HG02943 (cell line): ENCODE measurements around the gene CDC5L.
"Not testable (repeated sequence)": the region's sequence is repeated elsewhere in the genome, so short reads cannot be mapped to it uniquely, and the experiment has no call there.

Experiments used
- ATAC-seq: cut with Tn5 transposase; IDR thresholded peaks from one replicate; pipeline ENCODE4 v1.9.1; 2021; ENCODE audit warnings: mild to moderate bottlenecking, low read depth, moderate library complexity; ENCODE audit not compliant: unreplicated experiment

Gene CDC5L

GRCh38 chr6:44449181-44449580, 61.7 kb downstream of the CDC5L start:
- ATAC-seq: not testable (repeated sequence)

GRCh38 chr6:44451803-44452695, 64.5 kb downstream of the CDC5L start:
- ATAC-seq: no peak

- ATAC-seq: no peak
Observed at GRCh38 chr6:44452725-44453124, 65.2 kb downstream of the CDC5L start.

GRCh38 chr6:44453146-44453545, 65.6 kb downstream of the CDC5L start:
- ATAC-seq: no peak

GRCh38 chr6:44454198-44454597, 66.7 kb downstream of the CDC5L start:
- no peak for ATAC-seq

GRCh38 chr6:44456070-44456965, 68.8 kb downstream of the CDC5L start:
- ATAC-seq: no peak

- ATAC-seq: no peak
Observed at GRCh38 chr6:44456966-44457292, 69.4 kb downstream of the CDC5L start.

GRCh38 chr6:44457596-44457995, 70.1 kb downstream of the CDC5L start:
- ATAC-seq: no peak

GRCh38 chr6:44458551-44458950, 71.0 kb downstream of the CDC5L start:
- no peak for ATAC-seq

GRCh38 chr6:44462335-44462734, 74.8 kb downstream of the CDC5L start:
- ATAC-seq: no peak

- ATAC-seq: no peak
Observed at GRCh38 chr6:44462797-44463727, 75.6 kb downstream of the CDC5L start.

- ATAC-seq: no peak
Observed at GRCh38 chr6:44463728-44464450, 76.4 kb downstream of the CDC5L start.

GRCh38 chr6:44464527-44465310, 77.2 kb downstream of the CDC5L start:
- ATAC-seq: no peak

GRCh38 chr6:44466955-44467354, 79.4 kb downstream of the CDC5L start:
- no peak for ATAC-seq

GRCh38 chr6:44468835-44469234, 81.3 kb downstream of the CDC5L start:
- no peak for ATAC-seq

- no peak for ATAC-seq
Observed at GRCh38 chr6:44470115-44470464, 82.6 kb downstream of the CDC5L start.

GRCh38 chr6:44470746-44471145, 83.2 kb downstream of the CDC5L start:
- ATAC-seq: no peak

GRCh38 chr6:44471271-44471981, 83.9 kb downstream of the CDC5L start:
- no peak for ATAC-seq
